ENCODE measurements around the gene CDH4.

DNA sequence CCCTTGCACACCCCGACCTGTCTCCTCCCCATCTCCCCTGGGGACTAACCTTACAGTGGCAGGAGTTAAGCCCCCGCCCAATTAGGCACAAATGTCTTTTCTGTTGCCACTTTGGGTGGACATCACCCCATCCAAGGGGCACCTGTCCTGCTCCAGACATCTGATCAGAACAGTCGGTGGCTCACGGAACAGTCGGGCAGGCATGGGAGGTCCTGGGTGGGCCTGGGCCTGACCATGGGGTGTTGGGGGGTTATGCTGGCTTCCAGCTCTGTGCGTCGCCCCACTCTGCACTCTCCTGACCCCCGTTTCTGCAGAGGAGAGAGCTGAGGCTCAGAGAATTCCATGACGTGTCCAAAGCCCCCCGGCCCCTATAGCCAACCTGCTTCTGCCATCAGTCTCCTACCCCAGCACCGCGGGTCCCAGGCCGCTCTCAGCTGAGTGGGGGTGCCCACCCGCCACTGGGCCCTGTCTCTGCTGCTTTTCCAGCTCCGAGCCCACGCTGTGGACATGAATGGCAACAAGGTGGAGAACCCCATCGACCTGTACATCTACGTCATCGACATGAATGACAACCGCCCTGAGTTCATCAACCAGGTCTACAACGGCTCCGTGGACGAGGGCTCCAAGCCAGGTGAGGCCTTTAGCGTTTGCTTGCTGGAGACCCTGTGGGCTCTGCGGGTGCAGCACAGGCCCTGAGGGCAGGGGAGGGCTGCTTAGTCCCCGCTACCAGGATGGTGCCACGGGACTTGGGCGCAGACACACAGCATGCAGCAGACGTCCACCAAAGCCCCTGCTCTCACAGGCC, 600.4 kb downstream of the CDH4 start:
- TF ChIP-seq SPI1 (IDR thresholded peaks at IDR 0.05; ENCODE audit: borderline replicate concordance, low read depth): no peak
- TF ChIP-seq, protein P1, sequence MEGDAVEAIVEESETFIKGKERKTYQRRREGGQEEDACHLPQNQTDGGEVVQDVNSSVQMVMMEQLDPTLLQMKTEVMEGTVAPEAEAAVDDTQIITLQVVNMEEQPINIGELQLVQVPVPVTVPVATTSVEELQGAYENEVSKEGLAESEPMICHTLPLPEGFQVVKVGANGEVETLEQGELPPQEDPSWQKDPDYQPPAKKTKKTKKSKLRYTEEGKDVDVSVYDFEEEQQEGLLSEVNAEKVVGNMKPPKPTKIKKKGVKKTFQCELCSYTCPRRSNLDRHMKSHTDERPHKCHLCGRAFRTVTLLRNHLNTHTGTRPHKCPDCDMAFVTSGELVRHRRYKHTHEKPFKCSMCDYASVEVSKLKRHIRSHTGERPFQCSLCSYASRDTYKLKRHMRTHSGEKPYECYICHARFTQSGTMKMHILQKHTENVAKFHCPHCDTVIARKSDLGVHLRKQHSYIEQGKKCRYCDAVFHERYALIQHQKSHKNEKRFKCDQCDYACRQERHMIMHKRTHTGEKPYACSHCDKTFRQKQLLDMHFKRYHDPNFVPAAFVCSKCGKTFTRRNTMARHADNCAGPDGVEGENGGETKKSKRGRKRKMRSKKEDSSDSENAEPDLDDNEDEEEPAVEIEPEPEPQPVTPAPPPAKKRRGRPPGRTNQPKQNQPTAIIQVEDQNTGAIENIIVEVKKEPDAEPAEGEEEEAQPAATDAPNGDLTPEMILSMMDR (IDR thresholded peaks at IDR 0.05; ENCODE audit: insufficient read depth, low read length): no peak
- TF ChIP-seq POLR2AphosphoS5 (IDR thresholded peaks at IDR 0.05; ENCODE audit: low read depth): no peak
- no peak for TF ChIP-seq REST (IDR thresholded peaks at IDR 0.05; ENCODE audit: insufficient replicate concordance, low read depth)
- TF ChIP-seq GABPA (IDR thresholded peaks at IDR 0.05; ENCODE audit: low read depth): no peak
